Measurements from ENCODE around the gene GUCA2B.

The GUCA2B gene

DNA sequence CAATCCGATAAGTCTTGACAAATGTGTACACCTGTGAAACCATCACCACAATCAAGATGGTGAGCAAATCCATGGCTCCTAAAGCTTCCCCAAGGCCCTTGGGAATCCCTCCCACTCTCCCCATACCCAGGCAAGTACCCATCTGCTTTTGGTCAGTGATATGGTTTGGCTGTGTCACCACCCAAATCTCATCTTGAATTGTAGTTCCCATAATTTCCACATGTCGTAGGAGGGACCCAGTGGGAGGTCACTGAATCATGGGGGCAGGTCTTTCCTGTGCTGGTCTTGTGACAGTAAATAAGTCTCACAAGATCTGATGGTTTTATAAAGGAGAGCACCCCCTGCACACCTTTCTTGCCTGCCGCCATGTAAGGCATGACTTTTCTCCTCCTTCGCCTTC, 14.6 kb upstream of the GUCA2B start:
- no peak overlapping the region for H3K4me3 ChIP-seq (ENCODE audit: low read depth, low read length)
- TF ChIP-seq, protein P1, sequence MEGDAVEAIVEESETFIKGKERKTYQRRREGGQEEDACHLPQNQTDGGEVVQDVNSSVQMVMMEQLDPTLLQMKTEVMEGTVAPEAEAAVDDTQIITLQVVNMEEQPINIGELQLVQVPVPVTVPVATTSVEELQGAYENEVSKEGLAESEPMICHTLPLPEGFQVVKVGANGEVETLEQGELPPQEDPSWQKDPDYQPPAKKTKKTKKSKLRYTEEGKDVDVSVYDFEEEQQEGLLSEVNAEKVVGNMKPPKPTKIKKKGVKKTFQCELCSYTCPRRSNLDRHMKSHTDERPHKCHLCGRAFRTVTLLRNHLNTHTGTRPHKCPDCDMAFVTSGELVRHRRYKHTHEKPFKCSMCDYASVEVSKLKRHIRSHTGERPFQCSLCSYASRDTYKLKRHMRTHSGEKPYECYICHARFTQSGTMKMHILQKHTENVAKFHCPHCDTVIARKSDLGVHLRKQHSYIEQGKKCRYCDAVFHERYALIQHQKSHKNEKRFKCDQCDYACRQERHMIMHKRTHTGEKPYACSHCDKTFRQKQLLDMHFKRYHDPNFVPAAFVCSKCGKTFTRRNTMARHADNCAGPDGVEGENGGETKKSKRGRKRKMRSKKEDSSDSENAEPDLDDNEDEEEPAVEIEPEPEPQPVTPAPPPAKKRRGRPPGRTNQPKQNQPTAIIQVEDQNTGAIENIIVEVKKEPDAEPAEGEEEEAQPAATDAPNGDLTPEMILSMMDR (IDR thresholded peaks at IDR 0.05; ENCODE audit: low read depth, low read length): no peak
- no peaks in the 10 kb centered on the region for H3K27me3 ChIP-seq
- H3K9me3 ChIP-seq: no peaks in the 10 kb centered on the region
- no peaks in the 10 kb centered on the region for H3K4me1 ChIP-seq
- DNase-seq: no peak
- no peaks in the 10 kb centered on the region for H3K36me3 ChIP-seq

DNA sequence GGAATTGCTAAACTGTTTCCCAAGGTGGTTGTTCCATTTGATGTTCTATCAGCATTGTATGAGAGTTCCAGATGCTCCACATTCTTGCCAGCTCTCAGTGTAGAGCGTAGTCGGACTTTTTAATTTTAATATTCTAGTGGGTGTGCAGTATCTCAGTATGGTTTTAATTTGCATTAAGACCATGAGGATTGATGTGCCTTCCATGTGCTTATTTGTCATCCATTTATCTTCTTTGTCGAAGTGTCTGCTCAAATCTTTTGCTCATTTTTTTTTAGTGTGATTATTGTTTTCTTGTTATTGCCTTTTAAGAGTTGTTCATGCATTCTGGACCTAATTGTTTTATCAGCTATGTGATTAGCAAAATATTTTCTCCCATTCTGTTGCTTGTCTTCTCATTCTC, 13.8 kb upstream of the GUCA2B start:
- no peaks in the 10 kb centered on the region for H3K27me3 ChIP-seq
- TF ChIP-seq, protein P1 (IDR thresholded peaks at IDR 0.05; ENCODE audit: low read depth, low read length): no peak
- no peaks in the 10 kb centered on the region for H3K36me3 ChIP-seq
- DNase-seq: no peak
- H3K9me3 ChIP-seq: no peaks in the 10 kb centered on the region
- no peak overlapping the region for H3K4me3 ChIP-seq (ENCODE audit: low read depth, low read length)
- H3K4me1 ChIP-seq: no peaks in the 10 kb centered on the region

DNA sequence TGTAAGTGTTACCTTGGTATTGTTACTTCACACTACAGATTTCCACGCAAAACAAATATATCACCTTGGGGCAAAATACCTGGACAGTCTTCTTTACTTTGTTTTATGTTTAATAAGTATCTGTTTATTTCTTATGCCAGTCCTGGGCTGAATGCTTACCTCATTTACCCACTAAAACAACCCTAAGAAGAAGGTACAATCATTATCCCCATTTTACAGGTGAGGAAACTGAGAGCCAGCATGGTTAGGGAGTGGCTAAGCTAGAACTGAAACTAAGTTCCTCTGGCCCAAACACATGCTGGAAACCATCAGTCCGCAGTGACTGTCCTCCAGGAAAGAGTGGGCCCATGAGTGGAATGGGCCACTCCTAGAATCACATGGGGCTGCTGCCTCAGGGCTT, 13.0 kb upstream of the GUCA2B start:
- TF ChIP-seq, protein P1 (IDR thresholded peaks at IDR 0.05; ENCODE audit: low read depth, low read length): no peak
- no peak overlapping the region for H3K4me3 ChIP-seq (ENCODE audit: low read depth, low read length)

DNA sequence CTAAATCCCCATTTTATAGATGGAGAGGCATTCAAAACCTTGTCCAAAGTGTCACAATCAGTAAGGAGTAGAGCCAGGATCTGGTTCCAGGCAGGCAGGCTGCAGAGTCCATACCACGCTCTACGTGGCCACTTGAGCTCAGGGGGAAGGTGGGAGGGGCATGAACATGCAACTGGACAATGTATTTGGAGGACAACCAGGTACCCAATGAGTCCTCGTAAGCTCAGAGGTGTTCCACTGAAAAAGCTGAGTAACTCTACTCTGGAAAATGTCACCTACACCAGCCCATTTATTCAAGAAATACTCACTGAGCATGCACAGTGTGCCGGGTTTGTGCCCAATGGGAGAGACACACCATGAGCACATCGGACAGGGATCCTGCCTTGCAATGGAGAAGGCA, 11.2 kb upstream of the GUCA2B start:
- DNase-seq: no peak
- Histone ChIP-seq H3K27me3 (no peaks in the 10 kb centered on the region), H3K4me1 (no peaks in the 10 kb centered on the region), H3K9me3 (no peaks in the 10 kb centered on the region), H3K36me3 (no peaks in the 10 kb centered on the region), H3K4me3 (ENCODE audit: low read depth, low read length) (no peak overlapping the region)
- TF ChIP-seq, protein P1 (IDR thresholded peaks at IDR 0.05; ENCODE audit: low read depth, low read length): no peak

More for the DNA sequence above, 13.0 kb upstream of the GUCA2B start:
- Histone ChIP-seq H3K27me3 (no peaks in the 10 kb centered on the region), H3K4me1 (no peaks in the 10 kb centered on the region), H3K9me3 (no peaks in the 10 kb centered on the region), H3K36me3 (no peaks in the 10 kb centered on the region)
- DNase-seq: no peak

DNA sequence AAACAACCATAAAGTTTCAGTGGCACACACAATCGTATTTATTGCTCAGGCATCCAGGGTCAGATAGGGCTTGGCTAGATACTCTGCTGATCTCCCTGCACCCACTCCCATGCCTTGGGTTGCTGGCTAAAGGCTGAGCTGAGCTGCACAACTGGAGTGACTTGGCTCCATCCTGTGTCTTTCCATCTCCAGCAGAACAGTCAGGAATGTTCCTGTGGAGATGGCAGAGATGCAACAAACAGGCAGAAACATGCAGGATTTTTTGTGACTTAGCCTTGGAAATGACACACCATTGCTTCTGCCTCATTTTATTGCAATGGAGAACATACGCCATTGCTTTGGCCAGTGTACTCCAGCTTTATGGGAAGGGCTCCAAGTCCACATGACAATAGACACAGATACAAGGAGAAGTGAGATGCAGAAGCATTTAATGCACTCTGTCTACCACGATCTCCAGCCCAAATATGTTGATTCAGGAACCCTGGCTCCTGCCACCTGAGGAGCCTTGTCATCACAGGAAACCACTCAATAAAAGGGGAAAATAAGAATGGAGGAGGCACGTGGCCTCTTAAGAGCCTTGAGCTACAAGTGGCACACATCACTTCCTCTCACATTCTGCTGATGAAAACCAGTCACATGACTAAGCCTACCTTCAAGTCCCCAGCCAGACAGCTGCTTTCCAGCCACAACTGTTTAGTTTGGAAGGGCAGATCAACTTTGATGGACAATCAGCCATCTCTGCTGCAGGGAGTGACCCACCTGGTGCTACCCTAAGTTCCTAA, 10.1 kb upstream of the GUCA2B start:
- TF ChIP-seq, protein P1 (IDR thresholded peaks at IDR 0.05; ENCODE audit: low read depth, low read length): no peak
- Histone ChIP-seq H3K4me3 (ENCODE audit: low read depth, low read length) (no peak overlapping the region), H3K4me1 (no peaks in the 10 kb centered on the region), H3K36me3 (no peaks in the 10 kb centered on the region), H3K27me3 (no peaks in the 10 kb centered on the region), H3K9me3 (no peaks in the 10 kb centered on the region)
- no peak for DNase-seq

DNA sequence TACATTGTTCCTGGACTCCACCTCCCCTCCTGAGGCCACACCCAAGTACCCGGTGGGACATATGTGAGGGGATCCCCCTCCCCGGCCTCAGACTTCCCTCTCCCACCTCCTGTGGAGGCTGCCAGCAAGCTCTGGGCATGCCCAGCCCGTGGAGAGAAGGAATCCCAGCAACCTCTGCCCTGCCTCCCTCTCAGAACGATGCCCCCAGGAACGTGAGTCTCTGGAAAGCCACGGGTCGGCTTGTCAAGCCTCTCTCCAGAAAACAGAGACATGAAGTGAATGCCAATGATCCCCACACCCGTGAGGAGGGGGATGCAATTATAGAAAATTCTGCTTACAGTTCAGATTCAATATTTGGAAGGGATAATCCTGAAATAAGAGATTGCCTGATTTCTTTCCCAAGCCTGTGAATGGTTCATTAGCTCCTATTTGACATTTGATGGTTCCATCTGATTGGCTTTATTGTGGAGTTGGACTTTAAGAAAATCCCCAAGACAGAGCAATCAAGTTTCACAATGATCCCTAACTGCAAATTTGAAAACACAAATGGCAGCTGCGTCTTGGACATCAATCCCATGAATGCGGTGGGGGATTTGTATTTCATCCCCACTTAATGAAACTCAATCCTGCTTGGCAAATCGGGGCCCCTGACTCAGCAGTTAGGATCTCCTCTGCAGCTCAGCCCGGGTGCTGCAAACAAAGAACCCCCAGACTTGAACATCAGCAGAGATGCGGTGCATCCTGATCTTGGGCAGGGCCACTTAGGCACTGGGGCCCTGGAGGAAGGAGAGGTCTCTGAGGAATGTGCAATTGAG, 9.1 kb upstream of the GUCA2B start:
- Histone ChIP-seq H3K9me3 (no peaks in the 10 kb centered on the region), H3K27me3 (no peaks in the 10 kb centered on the region)
- TF ChIP-seq, protein P1 (IDR thresholded peaks at IDR 0.05; ENCODE audit: low read depth, low read length): no peak

More for the DNA sequence above, 9.1 kb upstream of the GUCA2B start:
- H3K4me1 ChIP-seq: no peaks in the 10 kb centered on the region
- no peak overlapping the region for H3K4me3 ChIP-seq (ENCODE audit: low read depth, low read length)
- no peaks in the 10 kb centered on the region for H3K36me3 ChIP-seq
- no peak for DNase-seq

Data from BE2C (cell line).